ENCODE data around the gene TRIM22. TPM values are rescaled to one million over a fixed set of nuclear protein-coding genes. Genes with fewer than 3 reads are reported as not detected.

TRIM22 gene, protein sequence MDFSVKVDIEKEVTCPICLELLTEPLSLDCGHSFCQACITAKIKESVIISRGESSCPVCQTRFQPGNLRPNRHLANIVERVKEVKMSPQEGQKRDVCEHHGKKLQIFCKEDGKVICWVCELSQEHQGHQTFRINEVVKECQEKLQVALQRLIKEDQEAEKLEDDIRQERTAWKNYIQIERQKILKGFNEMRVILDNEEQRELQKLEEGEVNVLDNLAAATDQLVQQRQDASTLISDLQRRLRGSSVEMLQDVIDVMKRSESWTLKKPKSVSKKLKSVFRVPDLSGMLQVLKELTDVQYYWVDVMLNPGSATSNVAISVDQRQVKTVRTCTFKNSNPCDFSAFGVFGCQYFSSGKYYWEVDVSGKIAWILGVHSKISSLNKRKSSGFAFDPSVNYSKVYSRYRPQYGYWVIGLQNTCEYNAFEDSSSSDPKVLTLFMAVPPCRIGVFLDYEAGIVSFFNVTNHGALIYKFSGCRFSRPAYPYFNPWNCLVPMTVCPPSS
- total RNA-seq: 54.7 and 57.0 TPM in 2 replicates

DNA sequence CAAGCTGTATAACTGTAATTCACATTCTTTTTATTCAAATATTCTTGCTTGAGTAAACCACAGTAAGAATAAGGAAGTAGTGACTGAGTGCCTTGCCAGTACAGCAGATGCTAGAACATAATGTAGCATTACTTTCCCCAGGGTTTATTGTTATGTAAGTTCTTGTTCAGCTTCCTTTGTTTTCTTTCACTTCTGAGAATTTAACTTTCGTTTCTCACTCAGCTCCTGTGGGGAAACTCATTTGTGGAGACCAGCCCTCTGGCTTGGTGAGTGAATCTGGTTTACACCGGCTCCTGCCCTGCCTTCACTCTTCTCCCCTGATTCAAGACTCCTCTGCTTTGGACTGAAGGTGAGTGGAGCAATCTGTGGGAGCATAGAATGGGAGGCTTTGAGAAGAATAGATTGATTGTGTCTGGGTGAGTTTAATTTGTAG is at the start of gene TRIM22:
TRIM22 (plus strand) TSS at position 240 of the 433 bp plus-strand sequence. CDS start 6,443 bp downstream, outside the sequence.

DNA sequence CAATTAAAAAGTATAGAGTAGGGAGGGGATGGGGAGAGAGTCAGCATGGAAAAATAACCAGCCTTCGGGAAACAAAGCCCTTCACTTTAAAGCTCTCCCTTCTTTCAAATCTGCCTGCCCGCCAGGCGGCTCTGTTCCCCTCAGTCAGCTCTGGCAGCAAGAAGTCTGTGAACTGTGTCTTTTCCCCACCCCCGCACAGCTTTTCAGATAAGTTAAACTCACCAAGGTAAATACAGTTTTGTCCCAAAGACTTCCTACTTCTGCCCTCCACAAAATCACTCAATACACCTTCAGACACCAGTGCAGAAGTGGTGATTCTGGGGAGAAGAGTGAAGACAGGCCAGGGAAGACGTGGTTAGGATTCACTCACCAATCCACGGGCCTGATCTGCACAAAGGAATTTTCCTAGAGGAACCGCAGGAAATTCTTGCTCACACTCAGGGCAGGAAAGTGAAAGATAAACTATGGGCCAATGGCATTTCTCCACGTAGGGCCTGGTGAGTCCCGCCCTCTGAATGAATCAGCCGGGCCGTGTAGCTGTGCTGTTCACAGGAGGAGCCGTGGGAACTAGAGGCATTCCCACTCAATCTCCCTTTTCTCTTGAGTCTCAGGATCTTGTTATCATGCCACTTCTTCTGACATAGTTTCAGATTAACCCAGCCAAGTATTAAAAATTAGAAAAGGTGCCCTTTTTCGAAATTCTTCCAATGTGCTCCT is 4.8 kb upstream of the TRIM22 start, which contains the start of gene TRIM5:
TRIM5 (minus strand) TSS at position 429 of the 717 bp plus-strand sequence. CDS start 4,897 bp downstream, outside the sequence.

DNA sequence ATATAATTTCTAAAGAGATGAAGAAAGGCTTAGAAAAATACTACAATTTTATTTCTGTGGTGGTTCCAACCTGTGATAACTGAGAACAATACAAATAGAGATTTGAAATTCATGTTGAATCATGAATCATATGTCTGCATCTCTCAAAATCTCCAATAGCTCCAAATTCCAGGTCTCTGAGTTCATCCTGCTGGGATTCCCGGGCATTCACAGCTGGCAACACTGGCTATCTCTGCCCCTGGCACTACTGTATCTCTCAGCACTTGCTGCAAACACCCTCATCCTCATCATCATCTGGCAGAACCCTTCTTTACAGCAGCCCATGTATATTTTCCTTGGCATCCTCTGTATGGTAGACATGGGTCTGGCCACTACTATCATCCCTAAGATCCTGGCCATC is 46.8 kb downstream of the TRIM22 start, which contains the start of gene OR56B1:
OR56B1 (plus strand) TSS at position 53 of the 400 bp plus-strand sequence; CDS start at position 122, 69 bp downstream.

DNA sequence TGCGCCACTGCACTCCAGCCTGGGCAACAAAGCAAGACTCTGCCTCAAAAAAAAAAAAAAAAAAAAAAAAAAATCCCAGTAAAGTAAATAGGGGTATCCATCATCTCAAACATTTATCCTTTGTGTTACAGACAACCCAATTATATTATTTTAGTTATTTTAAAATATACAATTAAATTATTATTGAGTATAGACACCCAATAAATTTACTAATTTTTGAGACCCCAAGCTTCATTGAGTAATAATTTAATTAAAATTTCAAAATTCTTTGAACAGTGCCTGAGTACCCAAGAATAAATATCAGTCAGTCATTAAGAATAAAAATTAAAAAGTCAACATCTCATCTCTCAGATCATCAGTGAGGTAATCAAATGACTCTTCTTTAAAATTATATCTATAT is 64.4 kb downstream of the TRIM22 start, which contains the start of gene OR52N4:
OR52N4 (plus strand) TSS at position 301 of the 400 bp plus-strand sequence. CDS start 498 bp downstream, outside the sequence.

Other genes with a start within 250 kb of the TRIM22 start
- not detected in 2 replicates for gene OR51I1, start 248.3 kb upstream of the TRIM22 start, total RNA-seq
- gene OR51I2, start 240.5 kb upstream of the TRIM22 start, total RNA-seq: not detected in 2 replicates
- not detected in 2 replicates for gene OR52D1, start 201.1 kb upstream of the TRIM22 start, total RNA-seq
- under 0.01 TPM in 1 of 2 replicates, not detected in the other for gene UBQLN3, start 179.8 kb upstream of the TRIM22 start, total RNA-seq
- gene UBQLNL, start 173.1 kb upstream of the TRIM22 start, total RNA-seq: 0.14 and 0.44 TPM in 2 replicates
- 0.22 and 1.0 TPM in 2 replicates for gene OR52H1, start 141.2 kb upstream of the TRIM22 start, total RNA-seq
- not detected in 2 replicates for gene OR52B6, start 108.9 kb upstream of the TRIM22 start, total RNA-seq
- 3.7 and 14.0 TPM in 2 replicates for gene TRIM6, start 93.2 kb upstream of the TRIM22 start, total RNA-seq
- gene TRIM34, start 64.8 kb upstream of the TRIM22 start, total RNA-seq: 4.4 and 9.6 TPM in 2 replicates
- 41.4 and 62.2 TPM in 2 replicates for gene TRIM5, start 4.7 kb upstream of the TRIM22 start, total RNA-seq
- gene OR56B1, start 46.7 kb downstream of the TRIM22 start, total RNA-seq: not detected in 2 replicates
- gene OR52N4, start 64.5 kb downstream of the TRIM22 start, total RNA-seq: 0.14 TPM in 1 of 2 replicates, not detected in the other
- 0.72 TPM in 1 of 2 replicates, not detected in the other for gene OR52N5, start 93.6 kb downstream of the TRIM22 start, total RNA-seq
- gene OR52N1, start 101.5 kb downstream of the TRIM22 start, total RNA-seq: 0.43 and 0.44 TPM in 2 replicates
- gene OR52N2, start 119.1 kb downstream of the TRIM22 start, total RNA-seq: not detected in 2 replicates
- gene OR52E6, start 152.1 kb downstream of the TRIM22 start, total RNA-seq: 0.86 TPM in 1 of 2 replicates, not detected in the other
- 1.0 TPM in 1 of 2 replicates, not detected in the other for gene OR52E8, start 167.9 kb downstream of the TRIM22 start, total RNA-seq
- not detected in 2 replicates for gene OR52E4, start 190.8 kb downstream of the TRIM22 start, total RNA-seq
- not detected in 2 replicates for gene OR52E5, start 203.4 kb downstream of the TRIM22 start, total RNA-seq